ENCODE data around the gene SYT1. TPM values are rescaled to one million over a fixed set of nuclear protein-coding genes. Genes with fewer than 3 reads are reported as not detected.

SYT1 gene
- total RNA-seq, 1 experiment from 2014 or later = 44.9 TPM

DNA sequence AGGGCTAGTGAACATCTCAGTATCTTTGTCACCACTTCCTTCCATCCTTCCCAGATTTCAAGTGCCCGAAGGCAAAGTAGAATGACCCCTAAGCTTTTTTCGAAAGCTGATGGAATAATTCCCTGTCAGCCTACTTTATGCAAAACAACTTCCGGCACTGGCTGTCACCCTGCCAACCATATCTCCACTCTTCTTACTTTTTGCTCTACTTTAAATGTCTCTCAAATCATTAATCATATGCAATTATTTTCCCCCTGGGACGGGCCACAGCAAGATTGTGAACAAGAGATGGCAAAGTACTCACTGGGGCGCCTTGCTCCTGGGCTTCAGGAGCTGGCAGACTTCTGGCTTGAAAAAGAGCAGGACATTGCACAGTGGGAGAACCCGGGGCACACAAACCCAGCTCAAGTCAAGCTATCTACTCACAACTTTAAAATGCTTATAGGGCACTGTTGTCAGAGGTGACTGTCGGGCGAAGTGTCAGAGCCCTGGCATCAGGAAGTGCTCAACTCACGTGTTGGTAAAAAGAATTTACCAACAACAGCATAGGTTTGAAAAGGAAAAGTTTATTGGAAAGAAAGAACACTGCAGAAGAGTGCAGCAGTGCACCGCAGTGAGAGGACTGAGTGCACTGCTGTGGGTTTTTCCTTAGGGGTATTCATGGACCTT lies 452.7 kb downstream of the SYT1 start:
- Histone ChIP-seq H3K27ac (ENCODE audit: low read depth, low read length) (no peak overlapping the region), H3K27me3 (ENCODE audit: insufficient read depth, low read length) (no peaks in the 10 kb centered on the region), H3K4me3 (replicated peaks in 1 of 2; ENCODE audit: low read depth in 1 of 2, low read length in 2 of 2) (no peak overlapping the region), H3K4me2 (ENCODE audit: low read length) (no peak overlapping the region), H3K4me1 (ENCODE audit: control insufficient read depth in 1 of 2, insufficient read depth in 2 of 2, low read length in 2 of 2) (no peaks in the 10 kb centered on the region), H3K36me3 (ENCODE audit: control insufficient read depth in 1 of 2, insufficient read depth in 2 of 2, low read length in 2 of 2) (no peaks in the 10 kb centered on the region), H3K9ac (ENCODE audit: low read length) (no peak overlapping the region), H3K9me3 (ENCODE audit: control insufficient read depth in 1 of 2, insufficient read depth in 1 of 2, low read depth in 1 of 2, low read length in 2 of 2) (no peaks in the 10 kb centered on the region), H3K79me2 (ENCODE audit: insufficient read depth, low read length) (no peaks in the 10 kb centered on the region), H2AFZ (ENCODE audit: low read depth, low read length, poor library complexity, severe bottlenecking) (no peak overlapping the region), H3K9me2 (ENCODE audit: insufficient read depth) (peaks cover 5% of the 10 kb centered on the region; the same call in 1 of the 2 replicates), H4K20me1 (ENCODE audit: insufficient read depth) (no peaks in the 10 kb centered on the region)
- no peak for DNase-seq (ENCODE audit: low read depth, low spot score)
- RAD21 ChIA-PET (ENCODE audit: low non-redundant PET in 1 of 2, low total read pairs in 2 of 2, uncharacterized antibody in 2 of 2, unreplicated experiment in 2 of 2) = no interaction called here
- CTCF ChIA-PET = no interaction called here
- no peak for TF ChIP-seq POLR2A (IDR thresholded peaks at IDR 0.05; ENCODE audit: borderline replicate concordance, extremely low read depth, insufficient read depth, insufficient read length)
- TF ChIP-seq SIN3A (IDR thresholded peaks at IDR 0.05; ENCODE audit: low read depth) = no peak
- TF ChIP-seq, protein P1, sequence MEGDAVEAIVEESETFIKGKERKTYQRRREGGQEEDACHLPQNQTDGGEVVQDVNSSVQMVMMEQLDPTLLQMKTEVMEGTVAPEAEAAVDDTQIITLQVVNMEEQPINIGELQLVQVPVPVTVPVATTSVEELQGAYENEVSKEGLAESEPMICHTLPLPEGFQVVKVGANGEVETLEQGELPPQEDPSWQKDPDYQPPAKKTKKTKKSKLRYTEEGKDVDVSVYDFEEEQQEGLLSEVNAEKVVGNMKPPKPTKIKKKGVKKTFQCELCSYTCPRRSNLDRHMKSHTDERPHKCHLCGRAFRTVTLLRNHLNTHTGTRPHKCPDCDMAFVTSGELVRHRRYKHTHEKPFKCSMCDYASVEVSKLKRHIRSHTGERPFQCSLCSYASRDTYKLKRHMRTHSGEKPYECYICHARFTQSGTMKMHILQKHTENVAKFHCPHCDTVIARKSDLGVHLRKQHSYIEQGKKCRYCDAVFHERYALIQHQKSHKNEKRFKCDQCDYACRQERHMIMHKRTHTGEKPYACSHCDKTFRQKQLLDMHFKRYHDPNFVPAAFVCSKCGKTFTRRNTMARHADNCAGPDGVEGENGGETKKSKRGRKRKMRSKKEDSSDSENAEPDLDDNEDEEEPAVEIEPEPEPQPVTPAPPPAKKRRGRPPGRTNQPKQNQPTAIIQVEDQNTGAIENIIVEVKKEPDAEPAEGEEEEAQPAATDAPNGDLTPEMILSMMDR (IDR thresholded peaks at IDR 0.05 in 2 of 3, conservative IDR thresholded peaks at IDR 0.05 in 1 of 3; ENCODE audit: borderline replicate concordance in 1 of 3, insufficient read depth in 1 of 3, low read depth in 2 of 3, low read length in 2 of 3) = no peak
- TF ChIP-seq EZH2phosphoT487 (IDR thresholded peaks at IDR 0.05; ENCODE audit: borderline replicate concordance) = no peak
- TF ChIP-seq FOSL1 (IDR thresholded peaks at IDR 0.05; ENCODE audit: low read depth) = no peak
- TF ChIP-seq SRF (IDR thresholded peaks at IDR 0.05; ENCODE audit: low read depth) = no peak
- no peak for TF ChIP-seq TCF7L2 (IDR thresholded peaks at IDR 0.05; ENCODE audit: borderline replicate concordance, extremely low read depth, insufficient read depth, insufficient read length)
- no peak for TF ChIP-seq CEBPB (IDR thresholded peaks at IDR 0.05; ENCODE audit: low read depth)
- TF ChIP-seq REST (IDR thresholded peaks at IDR 0.05; ENCODE audit: low read depth) = no peak
- TF ChIP-seq CBX3 (IDR thresholded peaks at IDR 0.05; ENCODE audit: low read depth) = no peak
- no peak for TF ChIP-seq EGR1 (IDR thresholded peaks at IDR 0.05; ENCODE audit: low read depth)
- TF ChIP-seq, protein P2, sequence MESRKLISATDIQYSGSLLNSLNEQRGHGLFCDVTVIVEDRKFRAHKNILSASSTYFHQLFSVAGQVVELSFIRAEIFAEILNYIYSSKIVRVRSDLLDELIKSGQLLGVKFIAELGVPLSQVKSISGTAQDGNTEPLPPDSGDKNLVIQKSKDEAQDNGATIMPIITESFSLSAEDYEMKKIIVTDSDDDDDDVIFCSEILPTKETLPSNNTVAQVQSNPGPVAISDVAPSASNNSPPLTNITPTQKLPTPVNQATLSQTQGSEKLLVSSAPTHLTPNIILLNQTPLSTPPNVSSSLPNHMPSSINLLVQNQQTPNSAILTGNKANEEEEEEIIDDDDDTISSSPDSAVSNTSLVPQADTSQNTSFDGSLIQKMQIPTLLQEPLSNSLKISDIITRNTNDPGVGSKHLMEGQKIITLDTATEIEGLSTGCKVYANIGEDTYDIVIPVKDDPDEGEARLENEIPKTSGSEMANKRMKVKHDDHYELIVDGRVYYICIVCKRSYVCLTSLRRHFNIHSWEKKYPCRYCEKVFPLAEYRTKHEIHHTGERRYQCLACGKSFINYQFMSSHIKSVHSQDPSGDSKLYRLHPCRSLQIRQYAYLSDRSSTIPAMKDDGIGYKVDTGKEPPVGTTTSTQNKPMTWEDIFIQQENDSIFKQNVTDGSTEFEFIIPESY (IDR thresholded peaks at IDR 0.05; ENCODE audit: extremely low read depth, insufficient replicate concordance, low read length) = no peak
- no peak for TF ChIP-seq YY1 (IDR thresholded peaks at IDR 0.05; ENCODE audit: extremely low read depth, insufficient replicate concordance, low read depth, low read length)
- BruUV-seq (replicated peaks) = no TSS peak
- no peak for ATAC-seq
- POLR2A ChIA-PET = no interaction called here
- intact Hi-C loops (cut with micrococcal nuclease) = no loop called here

Measured in HCT116 (cell line).